Loucy (cell line): ENCODE results near the gene SERF2.
"Not testable (repeated sequence)": the region's sequence is repeated elsewhere in the genome, so short reads cannot be mapped to it uniquely, and the experiment has no call there.

ENCODE experiments used
- H2AFZ ChIP-seq: fragments of 200-600 bp; sonication (generic); 2 replicates; pipeline ENCODE4 v1.6.0; 2016; ENCODE audit warnings: antibody characterized with exemption, mild to moderate bottlenecking, low read length, moderate library complexity
- H3F3A ChIP-seq: fragments of 200-600 bp; 2 replicates; pipeline ENCODE4 v1.6.0; 2016; ENCODE audit warnings: antibody characterized with exemption, low read depth, mild to moderate bottlenecking
- H3K27me3 ChIP-seq: fragments of 200-600 bp; sonication (generic); 2 replicates; pipeline ENCODE4 v1.6.1; 2014; ENCODE audit warnings: low read length, mild to moderate bottlenecking; ENCODE audit not compliant: insufficient read depth, poor library complexity, severe bottlenecking
- H3K36me3 ChIP-seq: fragments of 200-600 bp; sonication (generic); 2 replicates; pipeline ENCODE4 v1.6.1; 2016; ENCODE audit warnings: low read length; ENCODE audit not compliant: insufficient read depth
- H3K4me1 ChIP-seq: fragments of 200-600 bp; sonication (generic); 2 replicates; pipeline ENCODE4 v1.5.1; 2014; ENCODE audit warnings: low read length, mild to moderate bottlenecking; ENCODE audit not compliant: insufficient read depth, poor library complexity, severe bottlenecking
- H3K4me2 ChIP-seq: fragments of 200-600 bp; sonication (generic); 2 replicates; pipeline ENCODE4 v1.6.0; 2014; ENCODE audit warnings: antibody characterized with exemption, low read length, low read depth, mild to moderate bottlenecking; ENCODE audit not compliant: poor library complexity, severe bottlenecking
- H3K4me3 ChIP-seq: fragments of 200-600 bp; sonication (generic); 2 replicates; pipeline ENCODE4 v1.5.1; 2014; ENCODE audit warnings: low read length, mild to moderate bottlenecking, mixed read lengths; ENCODE audit not compliant: poor library complexity, severe bottlenecking
- H3K79me2 ChIP-seq: fragments of 200-600 bp; sonication (generic); 2 replicates; pipeline ENCODE4 v1.6.1; 2014; ENCODE audit warnings: low read length; ENCODE audit not compliant: insufficient read depth
- H3K9ac ChIP-seq: fragments of 200-600 bp; sonication (generic); 2 replicates; pipeline ENCODE4 v1.6.0; 2014; ENCODE audit warnings: mild to moderate bottlenecking, low read depth, low read length, moderate library complexity; ENCODE audit not compliant: poor library complexity, severe bottlenecking
- H3K9me2 ChIP-seq: fragments of 200-600 bp; sonication (generic); replicated peaks from 2 replicates; pipeline ENCODE4 v1.6.1; 2016; ENCODE audit warnings: low read depth, low read length, mixed read lengths
- H3K9me3 ChIP-seq: fragments of 200-600 bp; sonication (generic); 2 replicates; pipeline ENCODE4 v1.6.1; 2014; ENCODE audit warnings: mild to moderate bottlenecking, antibody characterized with exemption, low read length, low read depth; ENCODE audit not compliant: insufficient read depth
- H4K20me1 ChIP-seq: fragments of 200-600 bp; sonication (generic); 2 replicates; pipeline ENCODE4 v1.6.0; 2014; ENCODE audit warnings: antibody characterized with exemption, low read length, mild to moderate bottlenecking; ENCODE audit not compliant: insufficient read depth, poor library complexity, severe bottlenecking
- CTCF ChIP-seq: fragments of 200-600 bp; sonication (generic); conservative IDR thresholded peaks from 2 replicates; pipeline ENCODE4 v1.5.1; 2014; ENCODE audit warnings: mild to moderate bottlenecking, antibody characterized with exemption, low read length
- EZH2phosphoT487 ChIP-seq: fragments of 200-600 bp; IDR thresholded peaks from 2 replicates; pipeline ENCODE4 v1.6.1; 2018; ENCODE audit warnings: antibody characterized with exemption, mild to moderate bottlenecking, moderate library complexity, borderline replicate concordance

SERF2 gene

GRCh38 chr15:43824302-43825246, 32.5 kb downstream of the SERF2 start, which contains the start of gene MFAP1:
Gene MFAP1 (minus strand): TSS chr15:43824690. CDS start chr15:43824569, 121 bp downstream.
- peak within 1 kb of the TSS; percentile 75 for H3K4me2 ChIP-seq
- H3K4me1 ChIP-seq = peaks cover 55% of the 10 kb centered on the region
- peak within 1 kb of the TSS; percentile 96 for H3K4me3 ChIP-seq
- peak within 1 kb of the TSS; percentile 82 for H2AFZ ChIP-seq
- no peak for TF ChIP-seq EZH2phosphoT487
- no peak for TF ChIP-seq CTCF
- H3K36me3 ChIP-seq = no peaks in the 10 kb centered on the region
- H3K79me2 ChIP-seq = peaks cover 87% of the 10 kb centered on the region
- H3F3A ChIP-seq = no peaks in the 10 kb centered on the region
- H3K27me3 ChIP-seq = no peaks in the 10 kb centered on the region
- H3K9me3 ChIP-seq = no peaks in the 10 kb centered on the region
- no peaks in the 10 kb centered on the region for H3K9me2 ChIP-seq
- peak within 1 kb of the TSS; percentile 88 for H3K9ac ChIP-seq
- peaks cover 21% of the 10 kb centered on the region for H4K20me1 ChIP-seq

DNA sequence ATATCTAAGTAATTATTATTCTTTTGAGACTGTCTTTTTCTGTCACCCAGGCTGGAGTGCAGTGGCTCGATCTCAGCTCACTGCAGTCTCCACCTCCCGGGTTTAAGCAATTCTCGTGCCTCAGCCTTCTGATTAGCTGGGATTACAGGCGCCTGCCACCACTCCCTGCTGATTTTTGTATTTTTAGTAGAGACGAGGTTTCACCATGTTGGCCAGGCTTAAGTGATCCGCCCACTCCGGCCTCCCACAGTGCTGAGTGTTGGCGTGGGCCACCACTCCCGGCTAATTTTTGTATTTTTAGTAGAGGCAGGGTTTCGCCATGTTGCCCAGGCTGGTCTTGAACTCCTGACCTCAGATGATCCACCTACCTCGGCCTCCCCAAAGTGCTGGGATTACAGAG, 33.2 kb downstream of the SERF2 start:
- not testable (repeated sequence) for H3K9me3 ChIP-seq, H3K36me3 ChIP-seq, H3F3A ChIP-seq, H3K9me2 ChIP-seq, H2AFZ ChIP-seq, H3K27me3 ChIP-seq
- H3K4me2 ChIP-seq = peak overlapping the region; percentile 75
- peaks cover 55% of the 10 kb centered on the region for H3K4me1 ChIP-seq
- peaks cover 87% of the 10 kb centered on the region for H3K79me2 ChIP-seq
- peaks cover 21% of the 10 kb centered on the region for H4K20me1 ChIP-seq
- H3K9ac ChIP-seq = peak overlapping the region; percentile 88
- peak overlapping the region; percentile 96 for H3K4me3 ChIP-seq

GRCh38 chr15:43826029-43826507, 33.9 kb downstream of the SERF2 start:
- H3F3A ChIP-seq = no peaks in the 10 kb centered on the region
- peaks cover 55% of the 10 kb centered on the region for H3K4me1 ChIP-seq
- TF ChIP-seq CTCF (no peak), EZH2phosphoT487 (no peak)
- peak overlapping the region; percentile 88 for H3K9ac ChIP-seq
- no peaks in the 10 kb centered on the region for H3K36me3 ChIP-seq
- peak overlapping the region; percentile 96 for H3K4me3 ChIP-seq
- H3K79me2 ChIP-seq = peaks cover 87% of the 10 kb centered on the region
- H2AFZ ChIP-seq = no peak overlapping the region
- peak overlapping the region; percentile 75 for H3K4me2 ChIP-seq
- H3K27me3 ChIP-seq = no peaks in the 10 kb centered on the region
- peaks cover 18% of the 10 kb centered on the region for H4K20me1 ChIP-seq
- H3K9me2 ChIP-seq = no peaks in the 10 kb centered on the region
- H3K9me3 ChIP-seq = no peaks in the 10 kb centered on the region
